ENCODE measurements around the gene TMEM9.

DNA sequence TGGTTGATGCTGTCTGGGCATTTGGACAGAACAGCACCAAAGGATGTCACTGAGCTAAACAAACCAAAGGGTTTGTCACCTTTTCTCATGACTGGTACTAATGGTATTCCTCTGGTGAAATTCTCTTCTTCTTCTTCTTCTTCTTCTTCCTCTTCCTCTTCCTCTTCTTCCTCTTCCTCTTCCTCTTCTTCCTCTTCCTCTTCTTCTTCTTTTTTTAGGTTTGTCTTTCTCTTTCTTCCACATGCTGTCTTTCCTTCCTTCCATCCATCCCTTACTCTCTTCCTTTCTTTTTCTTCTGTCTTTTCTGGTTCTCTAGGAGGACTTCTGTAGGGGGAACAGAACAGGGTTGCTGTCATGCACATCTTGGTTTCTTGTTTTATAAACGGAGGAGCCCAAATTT lies 27.0 kb upstream of the TMEM9 start:
- TF ChIP-seq POLR2AphosphoS5 (IDR thresholded peaks at IDR 0.05) (no peak), POLR2A (IDR thresholded peaks at IDR 0.05) (no peak)
- TF ChIP-seq, protein P1, sequence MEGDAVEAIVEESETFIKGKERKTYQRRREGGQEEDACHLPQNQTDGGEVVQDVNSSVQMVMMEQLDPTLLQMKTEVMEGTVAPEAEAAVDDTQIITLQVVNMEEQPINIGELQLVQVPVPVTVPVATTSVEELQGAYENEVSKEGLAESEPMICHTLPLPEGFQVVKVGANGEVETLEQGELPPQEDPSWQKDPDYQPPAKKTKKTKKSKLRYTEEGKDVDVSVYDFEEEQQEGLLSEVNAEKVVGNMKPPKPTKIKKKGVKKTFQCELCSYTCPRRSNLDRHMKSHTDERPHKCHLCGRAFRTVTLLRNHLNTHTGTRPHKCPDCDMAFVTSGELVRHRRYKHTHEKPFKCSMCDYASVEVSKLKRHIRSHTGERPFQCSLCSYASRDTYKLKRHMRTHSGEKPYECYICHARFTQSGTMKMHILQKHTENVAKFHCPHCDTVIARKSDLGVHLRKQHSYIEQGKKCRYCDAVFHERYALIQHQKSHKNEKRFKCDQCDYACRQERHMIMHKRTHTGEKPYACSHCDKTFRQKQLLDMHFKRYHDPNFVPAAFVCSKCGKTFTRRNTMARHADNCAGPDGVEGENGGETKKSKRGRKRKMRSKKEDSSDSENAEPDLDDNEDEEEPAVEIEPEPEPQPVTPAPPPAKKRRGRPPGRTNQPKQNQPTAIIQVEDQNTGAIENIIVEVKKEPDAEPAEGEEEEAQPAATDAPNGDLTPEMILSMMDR (IDR thresholded peaks at IDR 0.05): no peak
